LNCAP (cell line): Measurements from ENCODE around the gene SETD1B.

ENCODE experiments used
- CTCF ChIP-seq: fragments of 450-650 bp; IDR thresholded peaks from 2 replicates; pipeline ENCODE4 v1.5.1; 2017; ENCODE audit warnings: mild to moderate bottlenecking

The SETD1B gene

DNA sequence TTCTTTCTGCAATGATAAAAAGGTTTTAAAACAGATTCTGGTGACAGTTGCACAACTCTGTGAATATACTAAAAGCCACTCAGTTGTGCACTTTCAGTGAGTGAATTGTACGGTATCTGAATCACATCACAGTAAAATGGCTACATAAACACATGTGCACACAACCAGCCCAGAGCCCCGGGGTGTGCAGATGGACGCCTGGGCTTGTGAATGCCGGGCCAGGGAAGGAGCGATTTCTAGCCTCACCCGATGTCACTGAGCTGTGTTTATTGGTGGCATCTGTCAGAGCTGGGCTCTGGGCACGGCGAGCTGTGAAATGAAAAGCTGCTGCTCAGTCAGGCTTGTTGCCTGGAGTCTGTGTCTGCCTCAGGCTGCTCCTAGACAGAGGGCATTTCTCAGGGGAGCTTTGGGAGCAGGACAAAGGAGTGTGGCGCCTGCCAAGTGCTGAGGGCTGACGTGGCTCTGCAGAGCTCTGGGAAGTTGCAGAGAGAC, 36.2 kb upstream of the SETD1B start:
- TF ChIP-seq CTCF, result no peak

DNA sequence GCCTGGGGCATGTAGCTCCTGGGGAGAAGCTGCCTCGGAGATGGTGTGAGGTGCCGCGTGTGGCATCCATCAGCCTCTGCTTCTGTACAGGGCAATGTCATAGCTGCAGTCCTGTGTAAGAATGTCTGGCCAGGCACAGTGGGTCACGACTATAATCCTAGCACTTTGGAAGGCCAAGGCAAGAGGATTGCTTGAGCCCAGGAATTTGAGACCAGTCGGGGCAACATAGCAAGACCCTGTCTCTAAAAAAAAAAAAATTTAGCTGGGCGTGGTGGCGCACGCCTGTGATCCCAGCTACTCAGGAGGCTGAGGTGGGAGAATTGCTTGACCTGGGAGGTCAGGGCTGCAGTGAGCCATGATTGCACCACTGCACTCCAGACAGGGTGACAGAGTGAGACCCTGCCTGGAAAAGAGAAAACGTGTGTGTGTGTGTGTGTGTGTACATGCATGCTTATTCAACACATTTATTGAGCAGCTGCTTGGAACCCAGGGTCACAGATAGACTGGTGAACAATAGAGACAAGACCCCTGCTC, 34.4 kb upstream of the SETD1B start:
- TF ChIP-seq CTCF, result no peak

DNA sequence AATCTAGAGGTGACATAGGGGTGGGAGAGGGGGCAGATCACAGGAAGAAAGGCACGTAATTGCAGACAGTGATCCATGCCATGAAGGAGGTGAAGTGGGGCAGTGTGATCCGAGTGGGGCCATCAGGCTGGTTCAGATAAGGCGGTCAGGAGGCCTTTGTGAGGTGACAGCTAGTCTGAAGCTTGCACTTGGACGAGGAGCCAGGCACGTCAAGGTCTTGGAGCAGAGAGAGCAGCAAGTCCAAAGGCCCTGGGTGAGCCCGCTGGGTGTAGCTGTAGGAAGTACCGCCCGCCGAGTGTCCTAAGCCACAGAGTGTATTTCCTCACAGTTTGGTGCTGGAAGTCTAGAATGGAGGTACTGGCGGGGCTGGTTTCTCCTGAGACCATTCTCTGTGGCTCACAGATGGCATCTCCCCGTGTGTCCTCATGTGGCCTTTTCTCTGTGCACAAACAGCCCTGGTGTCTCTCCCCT, 33.9 kb upstream of the SETD1B start:
- TF ChIP-seq CTCF, result no peak

DNA sequence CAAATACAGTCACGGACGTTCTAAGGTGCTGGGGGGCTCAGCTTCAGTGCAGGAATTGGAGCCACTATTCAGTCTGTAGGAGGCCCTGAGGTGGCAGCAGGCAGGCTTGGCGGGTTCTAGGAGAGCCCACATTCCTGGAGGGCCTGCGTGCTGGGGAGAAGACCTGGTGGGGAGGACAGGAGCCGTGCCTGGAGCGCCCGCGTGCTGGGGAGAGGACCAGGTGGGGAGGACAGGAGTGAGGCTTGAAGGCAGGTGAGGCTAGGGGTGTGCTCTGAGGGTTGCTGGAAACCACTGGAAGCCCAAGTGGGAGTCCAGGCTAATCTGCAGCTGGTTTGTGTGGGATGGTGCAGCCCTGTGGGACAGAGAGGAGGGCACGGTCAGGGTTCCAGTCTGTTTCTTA, 33.4 kb upstream of the SETD1B start:
- TF ChIP-seq CTCF, result no peak

DNA sequence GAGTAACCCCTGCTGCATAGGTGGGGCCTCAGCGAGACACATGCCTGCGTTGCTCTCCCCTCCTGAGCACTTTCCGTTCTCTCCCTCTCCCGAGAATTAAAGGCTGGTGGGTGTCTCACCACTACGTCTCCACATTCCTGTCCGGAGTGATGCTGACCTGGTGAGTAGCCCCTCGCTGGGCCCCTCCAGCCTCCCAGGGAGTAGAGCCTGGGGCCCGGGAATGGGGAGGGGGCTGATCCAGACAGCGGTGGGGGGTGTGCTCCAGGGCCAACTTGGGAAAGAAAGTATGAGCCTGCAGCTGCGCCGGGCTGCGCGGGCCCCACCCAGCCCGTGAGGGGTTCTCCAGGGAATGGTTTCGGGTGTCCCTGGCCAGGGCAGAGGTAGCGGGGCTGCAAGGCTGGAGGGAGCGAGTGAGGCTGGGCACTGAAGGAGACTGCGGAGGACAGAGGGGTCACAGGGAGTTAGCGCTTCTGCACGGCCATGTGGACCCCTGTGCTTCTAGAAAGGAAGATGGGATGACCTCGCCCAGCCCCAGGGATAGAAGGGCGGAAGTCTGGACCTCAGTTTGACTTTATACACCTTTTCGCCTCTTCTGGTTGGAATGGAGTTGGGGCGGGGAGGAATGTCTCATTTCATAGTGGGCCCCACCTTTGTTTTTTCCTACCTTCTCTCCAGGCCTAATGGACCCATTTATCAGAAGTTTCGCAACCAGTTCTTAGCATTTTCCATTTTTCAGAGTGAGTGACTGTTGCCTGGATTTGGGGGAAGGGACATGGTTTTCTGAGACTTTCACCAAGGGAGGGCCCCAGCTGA, 32.8 kb upstream of the SETD1B start:
- no peak for TF ChIP-seq CTCF

DNA sequence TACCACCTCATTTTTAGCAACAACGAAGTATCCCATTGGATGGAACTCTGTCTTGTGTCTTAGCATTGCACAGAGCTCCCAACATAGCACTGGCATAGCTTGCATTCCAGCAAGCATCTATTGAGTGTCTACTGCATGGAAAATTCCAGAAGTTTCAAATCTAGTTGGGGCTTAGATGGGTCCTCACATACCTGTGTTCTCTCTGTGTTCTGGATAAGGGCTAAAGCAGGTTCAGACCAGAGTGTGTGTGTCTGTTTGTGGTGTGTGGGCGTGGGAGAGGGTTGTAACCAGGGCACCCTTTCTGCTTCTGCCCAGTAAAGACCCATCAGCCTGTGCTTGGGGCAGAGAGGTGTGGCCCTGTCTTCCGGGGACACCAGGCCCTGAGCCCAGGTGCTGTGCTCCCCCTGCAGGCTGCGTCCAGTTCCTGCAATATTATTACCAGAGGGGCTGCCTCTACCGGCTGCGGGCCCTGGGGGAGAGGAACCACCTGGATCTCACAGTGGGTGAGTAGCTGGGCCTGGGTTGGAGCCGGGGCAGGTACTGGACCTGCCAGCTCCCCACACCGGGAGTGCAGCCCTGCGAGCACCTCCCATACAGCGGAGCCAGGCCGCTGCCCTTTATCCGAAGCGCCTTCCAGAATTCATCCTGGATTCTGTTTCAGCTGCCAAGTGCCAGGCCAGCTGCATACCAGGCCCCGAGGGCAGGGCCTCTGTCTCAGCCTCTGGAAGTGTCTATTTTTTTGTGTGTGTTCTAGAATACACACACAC, 30.6 kb upstream of the SETD1B start:
- peak; percentile 87 for TF ChIP-seq CTCF

DNA sequence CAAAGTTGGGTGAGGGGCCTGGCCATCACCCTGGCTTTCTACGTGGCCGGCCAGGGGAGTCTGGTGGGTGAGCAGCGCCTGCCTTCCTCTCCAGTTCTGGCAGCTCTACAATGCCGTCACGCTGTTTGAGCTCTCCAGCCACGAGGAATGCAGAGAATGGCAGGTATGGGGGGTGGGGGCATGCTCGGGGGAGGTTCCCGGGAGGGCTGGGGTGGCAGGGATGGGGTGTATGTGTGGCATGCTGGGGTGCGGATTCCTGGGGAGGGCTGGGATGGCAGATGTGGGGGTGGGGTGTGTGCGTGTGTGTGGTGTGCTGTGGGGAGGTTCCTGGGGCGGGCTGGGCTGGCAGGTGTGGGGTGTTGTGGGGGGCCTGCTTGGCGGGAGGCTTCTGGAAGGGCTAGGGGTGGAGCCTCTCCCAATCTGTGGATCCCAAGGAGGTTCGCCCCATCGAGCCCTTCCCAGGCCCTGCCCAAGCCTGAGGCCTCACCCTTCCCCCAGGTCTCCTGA, 28.8 kb upstream of the SETD1B start:
- no peak for TF ChIP-seq CTCF
